SK-N-SH treated with all-trans-retinoic acid at 6 μM for 48 hours (cell line): ENCODE data around the gene PHF2.

Experiments
- ATAC-seq: fragments of 200-7000 bp; cut with Tn5 transposase; 3 replicates; pipeline ENCODE4 v1.9.1; 2020; ENCODE audit warnings: mild to moderate bottlenecking, moderate library complexity
- ARNTL ChIP-seq: fragments of 450-650 bp; formaldehyde crosslinking; IDR thresholded peaks from 2 replicates; pipeline ENCODE4 v1.5.0; 2020; ENCODE audit warnings: low read depth, mild to moderate bottlenecking, moderate library complexity, borderline replicate concordance
- CSDC2 ChIP-seq: fragments of 250-450 bp; sonication (Bioruptor Pico); IDR thresholded peaks from 2 replicates; pipeline ENCODE4 v1.5.0; 2020; ENCODE audit warnings: mild to moderate bottlenecking, moderate library complexity
- ESRRG ChIP-seq: fragments of 250-450 bp; sonication (Bioruptor Pico); IDR thresholded peaks from 2 replicates; pipeline ENCODE4 v1.6.1; 2021; ENCODE audit warnings: mild to moderate bottlenecking
- GLIS3 ChIP-seq: fragments of 250-450 bp; sonication (Bioruptor Pico); IDR thresholded peaks from 2 replicates; pipeline ENCODE4 v1.5.0; 2020; ENCODE audit warnings: mild to moderate bottlenecking, moderate library complexity
- ISL1 ChIP-seq: fragments of 250-450 bp; sonication (Bioruptor Pico); IDR thresholded peaks from 2 replicates; pipeline ENCODE4 v2.1.2; 2022; ENCODE audit warnings: mild to moderate bottlenecking, moderate library complexity
- OSR1 ChIP-seq: fragments of 250-450 bp; sonication (Bioruptor Pico); IDR thresholded peaks from 2 replicates; pipeline ENCODE4 v1.8.0; 2022; ENCODE audit warnings: moderate library complexity, mild to moderate bottlenecking, inconsistent platforms
- PPARA ChIP-seq: fragments of 250-450 bp; sonication (Bioruptor Pico); IDR thresholded peaks from 2 replicates; pipeline ENCODE4 v1.5.0; 2020; ENCODE audit warnings: mild to moderate bottlenecking, borderline replicate concordance
- RARB ChIP-seq: fragments of 250-450 bp; sonication (Bioruptor Pico); IDR thresholded peaks from 2 replicates; pipeline ENCODE4 v1.8.0; 2021; ENCODE audit warnings: mild to moderate bottlenecking, moderate library complexity
- TCF4 ChIP-seq: fragments of 250-450 bp; sonication (Bioruptor Pico); IDR thresholded peaks from 2 replicates; pipeline ENCODE4 v1.8.0; 2021; ENCODE audit warnings: mild to moderate bottlenecking, moderate library complexity, borderline replicate concordance
- TOX ChIP-seq: fragments of 250-450 bp; sonication (Bioruptor Pico); IDR thresholded peaks from 2 replicates; pipeline ENCODE4 v1.8.0; 2021; ENCODE audit warnings: mild to moderate bottlenecking, moderate library complexity, borderline replicate concordance
- ZFP3 ChIP-seq: fragments of 250-450 bp; sonication (Bioruptor Pico); IDR thresholded peaks from 2 replicates; pipeline ENCODE4 v1.5.0; 2020; ENCODE audit warnings: mild to moderate bottlenecking, moderate library complexity
- ZFP30 ChIP-seq: fragments of 450-650 bp; formaldehyde crosslinking; IDR thresholded peaks from 2 replicates; pipeline ENCODE4 v1.5.0; 2022; ENCODE audit warnings: mild to moderate bottlenecking, moderate library complexity
- ZNF565 ChIP-seq: fragments of 450-650 bp; formaldehyde crosslinking; conservative IDR thresholded peaks from 2 replicates; pipeline ENCODE4 v1.5.0; 2020; ENCODE audit warnings: low read depth, mild to moderate bottlenecking, moderate library complexity
- ZNF70 ChIP-seq: fragments of 450-650 bp; formaldehyde crosslinking; IDR thresholded peaks from 2 replicates; pipeline ENCODE4 v1.5.0; 2020; ENCODE audit warnings: mild to moderate bottlenecking, moderate library complexity
- ZNF8 ChIP-seq: fragments of 450-650 bp; formaldehyde crosslinking; IDR thresholded peaks from 2 replicates; pipeline ENCODE4 v1.5.0; 2020; ENCODE audit warnings: mild to moderate bottlenecking, moderate library complexity
- TF ChIP-seq, protein P1 (sequence below): fragments of 250-450 bp; sonication (Bioruptor Pico); IDR thresholded peaks from 2 replicates; pipeline ENCODE4 v1.8.0; 2021; ENCODE audit warnings: low read depth, mild to moderate bottlenecking, moderate library complexity, borderline replicate concordance
- TF ChIP-seq, protein P2 (sequence below): fragments of 250-450 bp; sonication (Bioruptor Pico); IDR thresholded peaks from 2 replicates; pipeline ENCODE4 v1.8.0; 2020; ENCODE audit warnings: mild to moderate bottlenecking, moderate library complexity, borderline replicate concordance
- TF ChIP-seq, protein P3 (sequence below): fragments of 250-450 bp; sonication (Bioruptor Pico); IDR thresholded peaks from 2 replicates; pipeline ENCODE4 v1.5.0; 2020; ENCODE audit warnings: mild to moderate bottlenecking, moderate library complexity
- TF ChIP-seq, protein P4 (sequence below): fragments of 250-450 bp; sonication (Bioruptor Pico); IDR thresholded peaks from 2 replicates; pipeline ENCODE4 v1.5.1; 2021; ENCODE audit warnings: mild to moderate bottlenecking, moderate library complexity

The PHF2 gene

DNA sequence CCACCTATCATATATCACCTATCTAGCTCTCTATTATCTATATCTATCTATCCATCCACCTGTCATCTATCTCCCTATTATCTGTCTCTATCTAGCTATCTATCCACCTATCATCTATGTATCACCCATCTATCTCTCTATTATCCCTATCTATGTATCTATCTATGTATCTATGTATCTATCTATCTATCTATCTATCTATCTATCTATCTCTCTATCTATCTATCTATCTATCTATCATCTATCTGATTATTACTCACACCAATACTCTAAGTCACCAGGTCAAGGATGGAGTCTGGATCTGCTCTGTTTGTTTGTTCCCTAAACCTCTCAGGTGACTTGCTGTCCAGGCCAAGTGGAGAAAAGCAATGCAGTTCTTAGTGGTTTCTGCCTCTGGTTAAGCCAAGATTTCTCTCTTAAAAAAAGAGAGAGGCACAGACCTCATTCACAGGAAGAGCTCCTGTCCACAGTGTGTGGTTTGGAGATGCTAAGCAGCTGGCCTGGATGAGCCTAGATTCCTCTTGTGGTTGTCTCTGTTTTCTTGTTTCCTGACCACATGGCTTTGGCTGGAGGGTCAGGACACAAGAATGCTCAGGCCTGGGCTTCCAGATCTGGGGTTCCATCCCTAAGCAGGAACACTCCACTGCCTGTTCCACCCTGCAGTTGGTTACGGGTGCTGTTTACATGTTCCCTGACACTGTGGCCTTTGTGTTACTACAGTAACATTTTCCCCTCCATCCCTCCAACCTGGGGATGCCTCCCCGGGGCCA, 133.4 kb downstream of the PHF2 start:
- no peak for ATAC-seq
- TF ChIP-seq ARNTL (no peak), TCF4 (CRISPR knock-in tag) (no peak), RARB (CRISPR knock-in tag) (no peak), CSDC2 (no peak), ZFP3 (no peak), ZFP30 (CRISPR knock-in tag) (no peak), ZNF8 (CRISPR knock-in tag) (no peak), PPARA (CRISPR knock-in tag) (no peak)
- TF ChIP-seq, protein P1, sequence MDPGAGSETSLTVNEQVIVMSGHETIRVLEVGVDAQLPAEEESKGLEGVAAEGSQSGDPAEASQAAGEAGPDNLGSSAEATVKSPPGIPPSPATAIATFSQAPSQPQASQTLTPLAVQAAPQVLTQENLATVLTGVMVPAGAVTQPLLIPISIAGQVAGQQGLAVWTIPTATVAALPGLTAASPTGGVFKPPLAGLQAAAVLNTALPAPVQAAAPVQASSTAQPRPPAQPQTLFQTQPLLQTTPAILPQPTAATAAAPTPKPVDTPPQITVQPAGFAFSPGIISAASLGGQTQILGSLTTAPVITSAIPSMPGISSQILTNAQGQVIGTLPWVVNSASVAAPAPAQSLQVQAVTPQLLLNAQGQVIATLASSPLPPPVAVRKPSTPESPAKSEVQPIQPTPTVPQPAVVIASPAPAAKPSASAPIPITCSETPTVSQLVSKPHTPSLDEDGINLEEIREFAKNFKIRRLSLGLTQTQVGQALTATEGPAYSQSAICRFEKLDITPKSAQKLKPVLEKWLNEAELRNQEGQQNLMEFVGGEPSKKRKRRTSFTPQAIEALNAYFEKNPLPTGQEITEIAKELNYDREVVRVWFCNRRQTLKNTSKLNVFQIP (CRISPR knock-in tag): no peak
- TF ChIP-seq, protein P2, sequence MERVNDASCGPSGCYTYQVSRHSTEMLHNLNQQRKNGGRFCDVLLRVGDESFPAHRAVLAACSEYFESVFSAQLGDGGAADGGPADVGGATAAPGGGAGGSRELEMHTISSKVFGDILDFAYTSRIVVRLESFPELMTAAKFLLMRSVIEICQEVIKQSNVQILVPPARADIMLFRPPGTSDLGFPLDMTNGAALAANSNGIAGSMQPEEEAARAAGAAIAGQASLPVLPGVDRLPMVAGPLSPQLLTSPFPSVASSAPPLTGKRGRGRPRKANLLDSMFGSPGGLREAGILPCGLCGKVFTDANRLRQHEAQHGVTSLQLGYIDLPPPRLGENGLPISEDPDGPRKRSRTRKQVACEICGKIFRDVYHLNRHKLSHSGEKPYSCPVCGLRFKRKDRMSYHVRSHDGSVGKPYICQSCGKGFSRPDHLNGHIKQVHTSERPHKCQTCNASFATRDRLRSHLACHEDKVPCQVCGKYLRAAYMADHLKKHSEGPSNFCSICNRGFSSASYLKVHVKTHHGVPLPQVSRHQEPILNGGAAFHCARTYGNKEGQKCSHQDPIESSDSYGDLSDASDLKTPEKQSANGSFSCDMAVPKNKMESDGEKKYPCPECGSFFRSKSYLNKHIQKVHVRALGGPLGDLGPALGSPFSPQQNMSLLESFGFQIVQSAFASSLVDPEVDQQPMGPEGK (CRISPR knock-in tag): no peak
- TF ChIP-seq, protein P3, sequence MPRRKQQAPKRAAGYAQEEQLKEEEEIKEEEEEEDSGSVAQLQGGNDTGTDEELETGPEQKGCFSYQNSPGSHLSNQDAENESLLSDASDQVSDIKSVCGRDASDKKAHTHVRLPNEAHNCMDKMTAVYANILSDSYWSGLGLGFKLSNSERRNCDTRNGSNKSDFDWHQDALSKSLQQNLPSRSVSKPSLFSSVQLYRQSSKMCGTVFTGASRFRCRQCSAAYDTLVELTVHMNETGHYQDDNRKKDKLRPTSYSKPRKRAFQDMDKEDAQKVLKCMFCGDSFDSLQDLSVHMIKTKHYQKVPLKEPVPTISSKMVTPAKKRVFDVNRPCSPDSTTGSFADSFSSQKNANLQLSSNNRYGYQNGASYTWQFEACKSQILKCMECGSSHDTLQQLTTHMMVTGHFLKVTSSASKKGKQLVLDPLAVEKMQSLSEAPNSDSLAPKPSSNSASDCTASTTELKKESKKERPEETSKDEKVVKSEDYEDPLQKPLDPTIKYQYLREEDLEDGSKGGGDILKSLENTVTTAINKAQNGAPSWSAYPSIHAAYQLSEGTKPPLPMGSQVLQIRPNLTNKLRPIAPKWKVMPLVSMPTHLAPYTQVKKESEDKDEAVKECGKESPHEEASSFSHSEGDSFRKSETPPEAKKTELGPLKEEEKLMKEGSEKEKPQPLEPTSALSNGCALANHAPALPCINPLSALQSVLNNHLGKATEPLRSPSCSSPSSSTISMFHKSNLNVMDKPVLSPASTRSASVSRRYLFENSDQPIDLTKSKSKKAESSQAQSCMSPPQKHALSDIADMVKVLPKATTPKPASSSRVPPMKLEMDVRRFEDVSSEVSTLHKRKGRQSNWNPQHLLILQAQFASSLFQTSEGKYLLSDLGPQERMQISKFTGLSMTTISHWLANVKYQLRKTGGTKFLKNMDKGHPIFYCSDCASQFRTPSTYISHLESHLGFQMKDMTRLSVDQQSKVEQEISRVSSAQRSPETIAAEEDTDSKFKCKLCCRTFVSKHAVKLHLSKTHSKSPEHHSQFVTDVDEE (CRISPR knock-in tag): no peak

DNA sequence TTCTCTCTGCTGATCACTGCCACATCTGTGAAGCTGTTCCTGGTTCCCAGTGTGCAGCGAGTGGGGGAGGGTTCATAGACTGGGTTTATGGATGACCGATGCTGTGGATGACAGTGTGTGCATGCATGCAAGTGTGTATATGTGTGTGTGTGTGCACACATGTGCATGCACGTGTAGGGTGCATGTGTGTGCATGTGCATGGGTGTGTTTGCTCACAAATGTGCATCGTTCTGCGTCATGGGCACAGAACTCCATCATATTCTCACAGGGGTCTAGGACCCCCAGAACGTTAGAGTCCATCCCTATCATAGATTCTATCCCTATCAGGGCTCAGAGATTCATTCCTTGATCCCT, 134.0 kb downstream of the PHF2 start:
- no peak for ATAC-seq

More for the DNA sequence above, 134.0 kb downstream of the PHF2 start:
- TF ChIP-seq CSDC2 (no peak), TOX (CRISPR knock-in tag) (no peak), ZNF565 (CRISPR knock-in tag) (no peak), PPARA (CRISPR knock-in tag) (no peak), ARNTL (no peak), ZFP3 (no peak), ZNF70 (CRISPR knock-in tag) (no peak), GLIS3 (CRISPR knock-in tag) (no peak), ISL1 (no peak), OSR1 (CRISPR knock-in tag) (no peak), ESRRG (no peak)
- TF ChIP-seq, protein P4, sequence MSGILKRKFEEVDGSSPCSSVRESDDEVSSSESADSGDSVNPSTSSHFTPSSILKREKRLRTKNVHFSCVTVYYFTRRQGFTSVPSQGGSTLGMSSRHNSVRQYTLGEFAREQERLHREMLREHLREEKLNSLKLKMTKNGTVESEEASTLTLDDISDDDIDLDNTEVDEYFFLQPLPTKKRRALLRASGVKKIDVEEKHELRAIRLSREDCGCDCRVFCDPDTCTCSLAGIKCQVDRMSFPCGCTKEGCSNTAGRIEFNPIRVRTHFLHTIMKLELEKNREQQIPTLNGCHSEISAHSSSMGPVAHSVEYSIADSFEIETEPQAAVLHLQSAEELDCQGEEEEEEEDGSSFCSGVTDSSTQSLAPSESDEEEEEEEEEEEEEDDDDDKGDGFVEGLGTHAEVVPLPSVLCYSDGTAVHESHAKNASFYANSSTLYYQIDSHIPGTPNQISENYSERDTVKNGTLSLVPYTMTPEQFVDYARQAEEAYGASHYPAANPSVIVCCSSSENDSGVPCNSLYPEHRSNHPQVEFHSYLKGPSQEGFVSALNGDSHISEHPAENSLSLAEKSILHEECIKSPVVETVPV (CRISPR knock-in tag): no peak
- TF ChIP-seq, protein P1 (CRISPR knock-in tag): no peak
- TF ChIP-seq, protein P2 (CRISPR knock-in tag): no peak
